HG03045 (cell line): ENCODE measurements around the gene ARSK.
"Not testable (repeated sequence)": the region's sequence is repeated elsewhere in the genome, so short reads cannot be mapped to it uniquely, and the experiment has no call there.

ENCODE experiments used
- ATAC-seq: cut with Tn5 transposase; IDR thresholded peaks from one replicate; pipeline ENCODE4 v1.9.1; 2021; ENCODE audit warnings: mild to moderate bottlenecking, moderate library complexity; ENCODE audit not compliant: unreplicated experiment

ARSK gene

DNA sequence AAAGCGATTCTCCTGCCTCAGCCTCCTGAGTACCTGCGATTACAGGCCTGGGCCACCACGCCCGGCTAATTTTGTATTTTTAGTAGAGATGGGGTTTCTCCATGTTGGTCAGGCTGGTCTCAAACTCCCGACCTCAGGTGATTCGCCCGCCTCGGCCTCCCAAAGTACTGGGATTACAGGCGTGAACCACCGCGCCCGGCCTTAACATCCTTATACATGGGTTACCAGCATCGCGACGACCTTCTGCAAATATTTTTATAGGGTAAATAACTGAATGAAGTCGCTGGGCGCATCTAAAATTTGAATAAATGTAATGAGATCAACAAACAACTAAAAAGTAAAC lies 91.3 kb downstream of the ARSK start:
- ATAC-seq, result not testable (repeated sequence)

DNA sequence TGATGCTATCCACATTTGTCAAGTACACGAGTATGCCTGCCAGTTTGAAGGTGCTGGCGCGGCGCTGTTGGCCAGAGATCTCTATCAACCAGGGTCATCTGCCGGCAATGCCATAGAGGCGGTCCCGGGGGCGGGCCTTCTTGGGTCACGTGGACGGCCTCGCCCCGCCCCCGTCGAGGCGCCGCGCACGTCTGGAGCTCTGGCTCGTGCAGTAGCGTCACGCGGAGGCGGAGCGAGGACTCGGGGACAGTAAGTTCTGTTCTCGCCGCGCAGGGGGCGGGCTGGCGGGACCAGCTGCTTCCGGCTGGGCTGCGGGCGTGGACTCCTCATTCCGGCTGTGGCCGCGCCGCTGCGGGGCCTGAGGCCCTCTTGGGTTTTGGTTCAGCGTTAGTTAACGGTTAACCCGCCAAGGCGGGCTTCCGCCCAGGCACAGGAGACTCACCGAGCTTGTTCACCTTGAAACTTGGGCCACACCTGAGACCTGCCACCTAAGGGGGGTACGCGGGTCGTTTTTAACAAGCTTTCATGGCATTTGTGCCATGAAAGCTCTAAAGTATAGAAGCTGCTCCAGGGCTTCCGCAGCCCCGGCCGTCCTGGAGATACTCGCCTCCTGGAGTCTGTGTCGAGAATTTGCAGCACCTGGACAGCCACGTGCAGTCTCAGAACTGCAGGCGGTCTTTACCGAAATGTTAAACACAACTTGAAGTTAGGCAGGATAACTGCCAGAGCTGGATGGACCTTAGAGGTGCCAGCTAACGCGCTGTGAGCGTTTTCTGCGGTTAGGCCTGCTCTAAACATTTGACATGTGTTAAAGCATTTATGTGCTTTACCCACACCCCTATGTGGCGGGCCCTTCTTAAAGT lies 91.9 kb downstream of the ARSK start, which contains the start of gene RFESD:
TSS of gene RFESD (plus strand) at position 209 of the 863 bp plus-strand sequence. CDS start 5,495 bp downstream, outside the sequence.
- ATAC-seq, result peak; percentile 98

DNA sequence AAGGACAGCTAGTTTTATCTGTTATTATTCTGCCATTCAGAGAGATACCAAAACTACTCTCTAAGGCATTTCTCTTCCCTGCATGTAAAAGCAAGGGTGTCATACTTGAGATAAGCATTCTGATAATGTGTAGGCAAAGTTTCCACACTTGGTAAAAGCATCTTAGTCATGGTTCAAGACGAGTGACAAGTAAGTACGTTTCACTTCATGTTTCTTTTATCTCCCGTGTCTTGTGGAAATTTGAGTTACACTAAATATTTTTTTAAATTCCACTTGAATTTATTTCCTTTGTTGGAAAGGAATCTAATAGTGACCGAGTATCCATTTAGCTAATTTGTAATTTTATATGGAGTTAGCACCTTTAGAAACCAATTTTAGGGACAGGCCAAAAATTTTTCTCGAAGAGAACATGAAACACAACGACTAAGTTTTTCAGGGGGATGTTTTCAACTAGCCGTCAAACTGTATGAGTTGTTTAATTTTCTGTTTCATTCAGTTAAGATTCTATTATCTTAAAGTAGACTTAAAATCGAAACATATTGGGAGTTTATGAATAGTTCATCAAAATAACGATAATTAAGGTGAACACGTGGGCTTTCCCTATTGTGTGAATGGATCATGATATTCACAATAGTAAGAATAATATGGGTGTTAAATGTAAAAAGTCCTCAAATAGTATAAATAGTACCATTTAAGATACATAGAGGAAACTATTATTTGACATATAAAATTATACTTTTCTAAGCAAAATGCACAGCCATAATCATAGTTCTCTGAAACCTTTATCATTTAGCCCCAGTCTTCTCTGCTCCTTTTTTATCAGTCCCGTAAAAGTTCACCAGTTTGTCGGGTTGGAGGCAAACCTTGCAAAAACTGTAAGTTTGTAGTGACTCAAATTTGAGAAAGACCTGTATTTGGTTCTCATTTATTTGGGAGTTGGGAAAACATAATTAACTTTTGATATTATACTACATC lies 93.3 kb downstream of the ARSK start:
- no peak for ATAC-seq

DNA sequence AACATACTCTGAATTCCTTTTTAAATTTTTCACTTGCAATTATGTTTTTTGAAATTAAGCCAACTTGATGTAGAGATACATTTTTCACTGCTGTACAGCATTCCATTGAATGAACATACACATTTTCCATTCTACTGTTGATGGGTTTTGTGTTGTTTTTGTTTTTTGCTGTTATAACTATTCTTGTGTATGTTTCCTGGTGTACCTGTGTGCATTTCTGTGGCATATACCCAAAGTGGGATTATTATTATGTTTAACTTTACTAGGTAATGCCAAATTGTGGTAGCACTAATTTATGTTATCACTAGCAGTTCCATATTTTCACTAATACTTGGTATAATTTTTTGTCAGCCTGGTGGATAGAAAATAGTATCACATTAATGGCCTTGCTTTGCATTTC lies 94.4 kb downstream of the ARSK start:
- no peak for ATAC-seq

DNA sequence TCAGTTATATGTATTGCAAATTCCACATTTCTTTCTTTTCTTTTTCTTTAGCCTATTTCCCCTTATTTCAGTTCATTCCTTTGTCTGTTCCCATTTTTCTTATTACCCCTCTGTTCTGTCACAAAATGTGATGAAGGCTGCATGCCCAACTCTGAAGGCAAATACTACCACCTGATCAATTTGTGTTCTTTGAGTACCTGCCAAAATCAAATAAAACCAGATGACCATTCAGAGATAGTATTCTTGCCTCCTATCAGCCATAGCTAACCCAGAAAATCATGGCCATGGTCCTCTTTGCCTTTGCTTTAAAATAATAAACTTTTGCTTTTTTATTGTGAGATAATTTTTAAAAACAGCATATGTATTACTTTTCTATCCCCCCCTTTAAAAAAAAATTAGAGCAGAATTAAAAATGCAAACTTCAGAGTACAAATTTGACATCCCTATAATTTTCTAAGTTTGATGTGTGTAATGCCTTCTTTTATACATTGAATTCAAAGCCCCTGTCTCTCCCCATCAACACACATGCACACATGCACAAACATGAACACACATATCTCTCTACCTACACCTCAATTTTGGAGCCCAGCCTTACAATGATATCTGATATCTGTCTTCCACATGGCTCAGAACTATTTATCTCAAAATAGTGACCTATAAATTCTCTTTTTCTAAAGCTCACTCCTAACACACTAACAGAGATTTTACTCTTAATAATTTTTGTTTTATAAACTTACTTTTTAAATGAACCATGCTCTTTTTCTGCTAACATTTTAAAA lies 95.1 kb downstream of the ARSK start:
- no peak for ATAC-seq

DNA sequence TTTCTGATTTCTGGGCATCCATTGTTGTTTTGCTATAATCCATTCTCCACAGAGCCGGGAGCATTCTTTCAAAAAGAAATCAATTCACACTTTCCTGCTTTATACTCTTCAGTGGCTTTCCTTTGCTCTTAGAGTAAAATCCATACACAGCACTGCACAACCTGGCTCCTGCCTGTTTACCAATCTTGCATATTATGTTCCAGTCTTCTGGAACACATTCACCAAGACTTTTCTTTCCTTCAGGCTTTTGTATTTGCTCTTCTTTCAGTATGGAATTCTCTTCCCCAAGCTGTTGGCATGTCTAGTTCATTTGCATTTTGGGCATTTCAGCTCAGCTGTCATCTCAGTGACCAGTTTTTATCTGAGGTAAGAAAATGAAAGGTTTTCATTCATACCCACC lies 97.9 kb downstream of the ARSK start:
- ATAC-seq, result no peak

DNA sequence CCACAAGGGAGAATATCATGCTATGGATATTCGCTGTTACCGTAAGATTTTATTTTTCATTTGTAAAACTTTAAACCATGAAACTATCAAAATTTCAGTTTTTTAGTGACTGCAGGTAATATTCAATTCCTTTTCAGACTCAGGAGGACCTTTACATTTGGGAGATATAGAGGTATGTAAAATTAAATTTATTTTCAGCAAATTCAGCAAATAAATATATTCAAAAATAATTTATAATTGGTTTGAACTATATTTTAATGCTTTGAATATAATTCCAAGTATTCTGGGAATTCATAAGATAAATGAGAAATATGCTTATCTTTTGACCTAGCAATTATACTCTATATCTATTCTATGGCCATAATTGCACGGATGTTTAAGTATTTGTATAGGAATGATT lies 99.3 kb downstream of the ARSK start:
- ATAC-seq, result no peak
